ENCODE data around the gene KLHDC8B. TPM values are rescaled to one million over a fixed set of nuclear protein-coding genes. Genes with fewer than 3 reads are reported as not detected.

Gene KLHDC8B
- polyA plus RNA-seq, 12 donors = 44.8 to 128 (median 84.8) TPM; not detected in 1

GRCh38 chr3:49153349-49153912 lies 18.0 kb upstream of the KLHDC8B start:
- no peak for DNase-seq

GRCh38 chr3:49157289-49157688 lies 14.1 kb upstream of the KLHDC8B start:
- DNase-seq = no peak

- no peak for DNase-seq
Observed at GRCh38 chr3:49158103-49158709, 13.2 kb upstream of the KLHDC8B start.

- no peak for DNase-seq
Observed at GRCh38 chr3:49158792-49159191, 12.6 kb upstream of the KLHDC8B start.

- no peak for DNase-seq
Observed at GRCh38 chr3:49161197-49161596, 10.2 kb upstream of the KLHDC8B start.

- no peak for DNase-seq
Observed at GRCh38 chr3:49161808-49162530, 9.4 kb upstream of the KLHDC8B start.

GRCh38 chr3:49162751-49163419 lies 8.5 kb upstream of the KLHDC8B start:
- DNase-seq = no peak

- DNase-seq = no peak
Observed at GRCh38 chr3:49163609-49164008, 7.8 kb upstream of the KLHDC8B start.

GRCh38 chr3:49164983-49165720 lies 6.2 kb upstream of the KLHDC8B start:
- DNase-seq = no peak

- DNase-seq = peak; percentile 79
Observed at GRCh38 chr3:49165771-49166751, 5.3 kb upstream of the KLHDC8B start, which contains the start of gene CCDC71. Gene CCDC71, minus strand, starts transcription at chr3:49166331. Its CDS starts 2,123 bp downstream, at chr3:49164208.

GRCh38 chr3:49166752-49167556 lies 4.4 kb upstream of the KLHDC8B start:
- no peak for DNase-seq

- DNase-seq = no peak
Observed at GRCh38 chr3:49170744-49171118, 667 bp upstream of the KLHDC8B start.

- no peak for DNase-seq
Observed at GRCh38 chr3:49171775-49172500, 540 bp downstream of the KLHDC8B start.

GRCh38 chr3:49172551-49173041 lies 1.2 kb downstream of the KLHDC8B start:
- no peak for DNase-seq

GRCh38 chr3:49173116-49173791 lies 1.9 kb downstream of the KLHDC8B start:
- peak; percentile 52 for DNase-seq

- no peak for DNase-seq
Observed at GRCh38 chr3:49173792-49174170, 2.4 kb downstream of the KLHDC8B start.

- DNase-seq = no peak
Observed at GRCh38 chr3:49174397-49174985, 3.1 kb downstream of the KLHDC8B start.

- DNase-seq = no peak
Observed at GRCh38 chr3:49175530-49175929, 4.1 kb downstream of the KLHDC8B start.
